Heart right ventricle (tissue), 16 donors: ENCODE measurements around the gene QSOX1. TPM values are rescaled to one million over a fixed set of nuclear protein-coding genes. Genes with fewer than 3 reads are reported as not detected.
A peak's percentile ranks its signal among the peaks of the same experiment; 100 is the strongest.

Experiments
- ATAC-seq, 8 donors: fragments of 200-7000 bp; cut with Tn5 transposase; one replicate each; pipeline ENCODE4 v1.9.1; 2020; ENCODE audit warnings: mild to moderate bottlenecking in 8 of 8, moderate library complexity in 8 of 8, moderate number of reproducible peaks in 1 of 8
- DNase-seq, 2 donors: peaks; one replicate each; pipeline ENCODE4 v3.0.0-alpha.2; 2020
- H3K27ac ChIP-seq, 10 donors: fragments of 200-600 bp; sonication (generic) in 2 of 10; one replicate each; pipeline versions ENCODE4 v1.5.0 to v1.8.0; 2020 to 2022; ENCODE audit warnings: mild to moderate bottlenecking in 3 of 10
- H3K27me3 ChIP-seq, 7 donors: fragments of 200-600 bp; one replicate each; pipeline ENCODE4 v1.8.0; 2021 to 2022; ENCODE audit warnings: mild to moderate bottlenecking in 2 of 7
- H3K36me3 ChIP-seq, 9 donors: fragments of 200-600 bp; sonication (generic) in 1 of 9; one replicate each; pipeline versions ENCODE4 v1.5.0 to v1.8.0; 2020 to 2022; ENCODE audit warnings: mild to moderate bottlenecking in 2 of 9
- H3K4me1 ChIP-seq, 9 donors: fragments of 200-600 bp; sonication (generic) in 1 of 9; one replicate each; pipeline versions ENCODE4 v1.5.0 to v1.8.0; 2020 to 2022; ENCODE audit warnings: mild to moderate bottlenecking in 4 of 9
- H3K4me3 ChIP-seq, 10 donors: fragments of 200-600 bp; sonication (generic) in 2 of 10; one replicate each; pipeline versions ENCODE4 v1.5.0 to v1.8.0; 2020 to 2022; ENCODE audit warnings: mild to moderate bottlenecking in 7 of 10, moderate library complexity in 2 of 10
- H3K9me3 ChIP-seq, 11 donors: fragments of 200-600 bp in 10 of 11; sonication (generic) in 2 of 11; one replicate each; pipeline versions ENCODE4 v1.5.0 to v1.8.0; 2013 to 2022; ENCODE audit warnings: mild to moderate bottlenecking in 2 of 11, control low read depth in 1 of 11, moderate library complexity in 1 of 11
- WGBS, 2 donors: extraction: QIAGEN DNeasy Blood & Tissue Kit; methylation state at CpG; one replicate each; pipeline ENCODE4 v1.1.7; 2013; ENCODE audit warnings: inconsistent platforms in 1 of 2; 5-methylcytosine and 5-hydroxymethylcytosine counted together
- intact Hi-C, 10 donors: fragments of 100-400 bp; cut with DNase I; formaldehyde crosslinking; loops; one replicate each; pipeline versions ENCODE4 v1.11.1 to v1.14.2; 2022
- polyA plus RNA-seq, 2 donors: library from polyadenylated mRNA; stranded (reverse); fragments of 200-250 nt; gene quantifications; one replicate each; pipeline ENCODE4 v1.2.3, GENCODE V29; 2013
- total RNA-seq, 10 donors: library from RNA; stranded (reverse); fragmentation: NEBNext Ultra II Directional in 3 of 10; extraction: Animal tissue kit (Norgen Biotek cat#: 25700) in 3 of 10; gene quantifications; one replicate each; pipeline versions ENCODE4 v1.2.1 to v1.2.4, GENCODE V29; 2021 to 2023
- TF ChIP-seq, protein P1 (sequence below), 9 donors: fragments of 200-600 bp; sonication (generic) in 2 of 9; IDR thresholded peaks; one replicate each; pipeline versions ENCODE4 v1.5.0 to v1.8.0; 2021 to 2022; ENCODE audit warnings: antibody characterized with exemption in 9 of 9, mild to moderate bottlenecking in 5 of 9, moderate library complexity in 1 of 9
- donor health status: Arrhythmogenic right ventricular cardiomyopathy.
- donor health status: ischemic (EF 13 %, LVEDD 7.1; RV severe dilation, severe dysfunction).
- donor health status: healthy with polysubstance abuse.
- donor health status: DM: no; HTN: yes; CAD: no.
- donor health status: DM: no; HTN: no; CAD: no.
- donor health status: ischemic (EF 25% LVEDD 6.9; RV normal size, moderate dysfunction).
- donor health status: ischemic (EF 25% LVEDD 5.7; RV mildly dilated, moderate dysfunction).
- donor health status: healthy.
- donor health status: DM: yes; HTN: yes; CAD: no.
- donor health status: Ischemic cardiomyopathy.
- donor health status: ischemic (EF 35%, LVEDD 5.7; RV mildly dilated, moderate dysfunction).
- donor health status: nonischemic (EF 11% LVEDD 7.7; RV severe dilation, severe dysfunction).
- donor health status: DM: yes; HTN: yes; CAD: no.
- donor health status: PGD.
- donor health status: ischemic (EF 29% LVEDD 5.4; RV normal size, mild dysfunction).
- donor health status: nonischemic (EF 23%, LVEDD 6.1; RV moderate dilation, normal function).

QSOX1 gene
- total and polyA plus RNA-seq, 12 donors = 43.5 to 198 (median 84.6) TPM

DNA sequence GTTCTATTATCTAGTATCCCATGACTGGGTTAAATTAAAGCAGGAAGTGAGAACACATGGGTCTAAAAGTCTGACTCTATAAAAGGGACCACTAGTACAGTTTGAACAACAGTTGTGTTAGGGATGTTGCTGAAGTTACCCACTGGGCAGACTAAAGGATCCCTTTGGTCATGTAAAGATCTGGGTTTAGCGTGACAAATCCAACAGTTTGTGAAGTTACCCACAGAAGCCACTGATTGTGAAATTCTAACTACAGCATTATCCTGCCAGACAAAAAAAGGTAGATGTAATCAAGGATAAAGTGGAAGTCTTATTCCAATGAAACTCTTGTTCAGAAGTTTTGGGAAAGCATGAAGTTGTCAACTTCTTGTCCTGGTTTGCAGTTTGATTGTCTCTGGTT, 5.7 kb downstream of the QSOX1 start:
- intact Hi-C loops = no loop called here
- 87 to 89% methylated on average over 1 of the region's 1 CpG for WGBS, 2 donors

GRCh38 chr1:180163041-180163440, 8.4 kb downstream of the QSOX1 start:
- no peaks in the 10 kb centered on the region for H3K27me3 ChIP-seq
- H3K27ac ChIP-seq = no peak overlapping the region
- intact Hi-C loops = no loop called here
- peaks cover 3 to 68% (median 36%) of the 10 kb centered on the region in 9 donors for H3K4me1 ChIP-seq
- no peak for DNase-seq
- TF ChIP-seq, protein P1, sequence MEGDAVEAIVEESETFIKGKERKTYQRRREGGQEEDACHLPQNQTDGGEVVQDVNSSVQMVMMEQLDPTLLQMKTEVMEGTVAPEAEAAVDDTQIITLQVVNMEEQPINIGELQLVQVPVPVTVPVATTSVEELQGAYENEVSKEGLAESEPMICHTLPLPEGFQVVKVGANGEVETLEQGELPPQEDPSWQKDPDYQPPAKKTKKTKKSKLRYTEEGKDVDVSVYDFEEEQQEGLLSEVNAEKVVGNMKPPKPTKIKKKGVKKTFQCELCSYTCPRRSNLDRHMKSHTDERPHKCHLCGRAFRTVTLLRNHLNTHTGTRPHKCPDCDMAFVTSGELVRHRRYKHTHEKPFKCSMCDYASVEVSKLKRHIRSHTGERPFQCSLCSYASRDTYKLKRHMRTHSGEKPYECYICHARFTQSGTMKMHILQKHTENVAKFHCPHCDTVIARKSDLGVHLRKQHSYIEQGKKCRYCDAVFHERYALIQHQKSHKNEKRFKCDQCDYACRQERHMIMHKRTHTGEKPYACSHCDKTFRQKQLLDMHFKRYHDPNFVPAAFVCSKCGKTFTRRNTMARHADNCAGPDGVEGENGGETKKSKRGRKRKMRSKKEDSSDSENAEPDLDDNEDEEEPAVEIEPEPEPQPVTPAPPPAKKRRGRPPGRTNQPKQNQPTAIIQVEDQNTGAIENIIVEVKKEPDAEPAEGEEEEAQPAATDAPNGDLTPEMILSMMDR (IDR thresholded peaks at IDR 0.05) = no peak
- H3K9me3 ChIP-seq = no peaks in the 10 kb centered on the region
- WGBS, 2 donors = 72 to 77% methylated on average over 2 of the region's 2 CpGs
- peaks cover 0 to 14% (median 0%) of the 10 kb centered on the region in 9 donors for H3K36me3 ChIP-seq
- no peak overlapping the region for H3K4me3 ChIP-seq
- ATAC-seq = no peak

More for the DNA sequence above, 5.7 kb downstream of the QSOX1 start:
- TF ChIP-seq, protein P1 (IDR thresholded peaks at IDR 0.05) = no peak
- ATAC-seq = no peak
- no peak overlapping the region for H3K27ac ChIP-seq
- H3K4me3 ChIP-seq = no peak overlapping the region
- peaks cover 0 to 71% (median 36%) of the 10 kb centered on the region in 9 donors for H3K4me1 ChIP-seq
- DNase-seq = no peak
- no peaks in the 10 kb centered on the region for H3K27me3 ChIP-seq
- no peaks in the 10 kb centered on the region for H3K36me3 ChIP-seq
- no peaks in the 10 kb centered on the region for H3K9me3 ChIP-seq

GRCh38 chr1:180165096-180165495, 10.4 kb downstream of the QSOX1 start:
- ATAC-seq (no peak), DNase-seq (no peak)
- H3K9me3 ChIP-seq = no peaks in the 10 kb centered on the region
- H3K4me1 ChIP-seq = peaks cover 7 to 57% (median 44%) of the 10 kb centered on the region in 9 donors
- no peaks in the 10 kb centered on the region for H3K27me3 ChIP-seq
- H3K4me3 ChIP-seq = no peak overlapping the region
- 84 to 100% methylated on average over 2 of the region's 2 CpGs for WGBS, 2 donors
- intact Hi-C loops = loop anchor here in 2 of 10 donors (5.0 kb wide), 2 partner anchors 48 to 53 kb away; no protein-coding TSS in a partner anchor
- H3K36me3 ChIP-seq = peaks cover 0 to 20% (median 0%) of the 10 kb centered on the region in 9 donors
- TF ChIP-seq, protein P1 (IDR thresholded peaks at IDR 0.05) = no peak
- no peak overlapping the region for H3K27ac ChIP-seq

DNA sequence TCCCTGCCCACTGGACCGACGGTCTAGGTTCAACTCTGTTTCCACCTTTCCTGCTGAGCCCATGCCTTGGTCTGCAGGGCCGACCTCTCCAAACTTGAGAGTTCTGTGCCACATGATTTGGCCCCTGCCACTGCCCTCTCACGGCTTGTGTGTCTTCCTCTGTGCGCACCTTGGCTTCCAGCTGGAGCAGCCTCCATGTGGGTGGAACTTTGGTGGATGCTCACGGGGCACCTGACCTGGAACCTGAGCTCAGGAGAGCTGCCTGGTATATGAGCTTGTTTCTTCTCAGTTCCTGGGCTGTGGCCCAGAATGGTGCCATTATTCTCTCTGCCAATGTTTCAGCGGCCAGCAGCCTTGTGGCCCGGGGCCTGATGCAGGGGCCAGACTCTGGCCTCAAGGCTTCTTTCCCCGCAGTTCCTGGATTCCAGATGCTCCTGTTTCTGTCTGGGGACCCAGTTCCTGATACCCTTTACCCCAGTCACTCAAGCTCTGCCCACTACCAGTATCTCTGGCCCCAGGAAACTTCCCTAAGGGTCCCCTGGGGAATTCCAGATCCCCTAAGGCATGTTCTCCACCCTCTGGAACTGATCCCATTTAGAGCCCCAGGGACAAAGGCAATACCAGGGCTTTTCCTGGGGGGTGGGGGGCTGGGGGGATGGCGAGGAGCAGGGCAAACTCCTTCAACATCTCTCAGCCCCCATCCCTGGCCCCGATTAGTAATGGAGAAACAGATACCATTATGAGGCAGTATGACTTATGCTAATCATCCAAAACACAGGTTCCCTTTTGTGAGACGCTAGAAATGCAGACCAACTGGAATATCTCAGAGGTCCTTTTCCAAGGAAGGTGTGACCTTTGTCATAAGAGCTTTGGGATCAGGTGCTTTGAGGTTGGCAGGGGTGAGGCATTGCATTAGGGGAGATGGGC, 11.1 kb downstream of the QSOX1 start:
- H3K27me3 ChIP-seq = no peaks in the 10 kb centered on the region
- TF ChIP-seq, protein P1 (IDR thresholded peaks at IDR 0.05) = no peak
- H3K36me3 ChIP-seq = peaks cover 0 to 20% (median 0%) of the 10 kb centered on the region in 9 donors
- intact Hi-C loops = loop anchor here in 2 of 10 donors (5.0 kb wide), 2 partner anchors 48 to 53 kb away; no protein-coding TSS in a partner anchor
- no peak for DNase-seq
- no peaks in the 10 kb centered on the region for H3K9me3 ChIP-seq
- peaks cover 7 to 51% (median 44%) of the 10 kb centered on the region in 9 donors for H3K4me1 ChIP-seq
- no peak overlapping the region for H3K4me3 ChIP-seq
- no peak for ATAC-seq
- WGBS, 2 donors = 85 to 87% methylated on average over 12 of the region's 12 CpGs
- peak overlapping the region in 5 of 10 donors; percentile 58 to 84 (median 72) for H3K27ac ChIP-seq
